Amniotic epithelial cell (primary cell): ENCODE results near the gene INPP4B.

ENCODE experiments used
- DNase-seq: peaks from one replicate; pipeline ENCODE4 v3.0.0-alpha.2; 2010; ENCODE audit warnings: low read depth

INPP4B gene

DNA sequence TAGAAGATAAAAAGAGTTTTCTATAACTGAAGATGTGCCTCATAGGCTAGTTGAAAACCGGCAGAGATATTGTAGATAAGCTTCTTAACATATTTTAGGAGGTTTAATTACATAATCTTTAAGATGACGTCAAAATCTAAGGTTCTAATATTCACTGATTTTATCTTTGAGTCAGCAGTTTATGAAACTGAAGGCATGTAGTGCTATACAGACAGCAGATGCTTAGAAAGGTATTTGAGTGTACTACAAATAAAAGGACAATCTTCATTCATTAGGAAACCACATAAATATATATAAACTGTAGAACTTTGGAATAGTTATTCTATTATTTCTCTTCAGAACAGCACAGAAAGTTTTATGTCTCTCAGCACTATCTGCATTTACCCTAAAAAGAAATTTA, 704.9 kb downstream of the INPP4B start:
- no peak for DNase-seq

- DNase-seq: no peak
Measured at GRCh38 chr4:142130666-142131065, 715.4 kb downstream of the INPP4B start.

DNA sequence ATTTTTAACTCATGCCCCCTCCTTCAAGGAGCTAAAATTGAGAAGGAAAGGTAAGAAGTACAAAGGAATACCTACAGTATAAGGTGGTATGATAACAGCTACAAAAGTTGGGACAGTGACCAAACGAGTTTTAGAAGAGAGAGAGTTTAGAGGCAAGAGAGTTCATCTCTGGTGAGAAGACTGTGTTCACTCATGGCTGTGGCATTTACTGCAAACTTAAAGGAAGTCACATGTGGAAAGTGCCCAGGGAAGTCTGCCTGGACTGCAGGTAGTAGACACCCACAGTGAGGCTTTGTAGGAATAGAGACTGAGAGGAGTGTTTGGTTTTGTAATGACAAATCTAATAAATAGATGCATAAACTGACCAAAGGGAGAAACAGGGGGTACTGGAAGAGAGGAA, 716.2 kb downstream of the INPP4B start:
- no peak for DNase-seq

- no peak for DNase-seq
Measured at GRCh38 chr4:142129473-142129872, 716.6 kb downstream of the INPP4B start.

- peak; percentile 8 for DNase-seq
Measured at GRCh38 chr4:142128529-142128928, 717.6 kb downstream of the INPP4B start.

- DNase-seq: peak; percentile 70
Measured at GRCh38 chr4:142126890-142127497, 719.1 kb downstream of the INPP4B start.

DNA sequence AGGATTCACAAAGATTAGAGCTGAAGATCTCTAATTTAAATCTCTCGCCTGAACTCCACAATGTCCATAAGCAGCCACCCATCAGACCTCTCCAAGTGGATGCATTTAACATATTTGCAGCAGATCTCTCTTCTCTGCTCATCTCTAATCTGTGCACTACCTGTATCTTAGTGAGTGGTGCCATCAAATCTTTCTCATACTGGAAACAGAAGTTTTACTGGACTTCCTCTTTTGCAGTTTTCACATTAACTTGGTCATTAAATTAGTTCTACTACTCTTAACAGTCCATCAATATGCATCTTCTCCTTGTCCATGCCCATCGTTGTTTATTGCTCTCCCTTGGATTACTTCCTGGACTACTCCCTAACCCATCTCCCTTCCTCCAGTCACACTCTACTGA, 721.2 kb downstream of the INPP4B start:
- no peak for DNase-seq

DNA sequence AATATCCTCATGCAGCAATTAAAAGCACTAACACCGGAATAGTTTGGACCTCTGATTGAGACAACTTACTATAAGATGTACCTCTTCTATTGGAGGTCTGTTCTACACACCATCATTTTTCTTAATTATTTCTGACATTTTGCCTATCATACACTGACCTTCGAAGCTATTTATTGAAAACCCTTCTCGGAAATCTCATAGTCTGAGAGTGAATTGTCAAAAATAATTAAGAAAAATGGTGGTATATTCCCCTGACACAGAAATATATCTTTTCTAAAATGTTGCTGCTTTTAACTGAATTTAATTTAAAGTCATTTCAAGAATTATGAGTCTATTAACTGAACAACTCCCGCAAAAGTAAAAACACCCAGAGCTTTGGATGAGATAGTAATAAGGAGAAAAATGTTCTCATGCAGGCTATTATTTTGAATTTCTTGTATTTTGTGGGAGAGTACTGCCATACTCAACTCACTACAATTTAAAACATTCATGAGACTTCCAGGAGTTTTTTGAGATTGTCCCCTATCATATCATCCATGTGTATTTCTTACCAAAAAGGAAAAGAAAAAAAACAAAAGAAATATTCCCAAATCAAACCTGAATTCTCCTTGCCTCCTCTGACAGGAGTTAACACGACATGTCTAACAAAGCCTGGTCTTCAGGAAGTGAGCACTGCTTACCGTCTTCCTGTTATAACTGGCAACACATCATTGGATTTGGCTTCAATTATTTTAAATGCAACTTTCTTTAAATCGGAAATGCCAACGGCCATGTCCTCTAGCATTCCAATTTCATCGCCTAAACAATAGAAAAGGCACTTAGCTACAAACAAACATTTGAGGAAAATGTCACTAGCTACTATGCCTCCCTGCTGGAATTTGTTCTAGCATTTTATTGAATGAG, 724.4 kb downstream of the INPP4B start:
- DNase-seq: no peak

GRCh38 chr4:142120921-142121320, 725.2 kb downstream of the INPP4B start:
- DNase-seq: no peak

DNA sequence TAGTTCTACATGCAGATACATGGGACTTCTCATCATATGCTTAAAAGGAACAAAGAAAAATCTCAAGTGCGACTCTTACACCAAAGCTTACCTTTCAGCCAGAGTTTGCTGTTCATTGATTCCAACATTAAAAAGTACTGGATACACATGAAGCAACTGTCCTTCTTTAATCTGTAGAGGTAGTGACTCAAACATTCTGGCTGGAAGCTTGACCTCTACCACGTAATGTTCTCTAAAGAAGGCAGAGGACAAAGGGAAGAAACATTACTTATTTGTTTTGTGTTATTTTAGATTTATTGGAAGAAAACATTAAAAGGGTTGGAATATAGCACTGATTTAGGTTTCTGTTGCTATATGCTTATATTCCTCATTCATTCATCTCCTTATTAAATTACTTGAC, 733.6 kb downstream of the INPP4B start:
- peak; percentile 52 for DNase-seq

- DNase-seq: no peak
Measured at GRCh38 chr4:142110136-142110535, 736.0 kb downstream of the INPP4B start.

DNA sequence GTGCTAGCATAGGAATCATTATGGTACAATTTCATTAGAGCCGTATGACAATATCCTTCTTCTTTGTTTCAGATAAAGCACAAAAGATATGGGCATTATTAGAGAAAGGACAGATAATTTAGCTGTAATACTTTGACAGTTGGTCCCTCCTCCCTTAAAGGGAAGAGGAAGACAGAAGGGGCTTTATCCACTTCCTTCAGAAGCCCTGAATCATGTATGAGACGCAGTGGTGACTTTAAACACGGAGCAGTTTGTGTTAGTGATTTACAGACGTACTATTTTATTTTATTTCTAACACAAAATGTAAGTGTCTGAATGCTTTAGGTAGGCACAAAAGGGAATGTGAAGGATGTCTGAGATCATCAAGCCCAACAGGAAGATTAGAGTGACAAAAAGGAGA, 742.1 kb downstream of the INPP4B start:
- DNase-seq: no peak

GRCh38 chr4:142101401-142101800, 744.7 kb downstream of the INPP4B start:
- DNase-seq: no peak

DNA sequence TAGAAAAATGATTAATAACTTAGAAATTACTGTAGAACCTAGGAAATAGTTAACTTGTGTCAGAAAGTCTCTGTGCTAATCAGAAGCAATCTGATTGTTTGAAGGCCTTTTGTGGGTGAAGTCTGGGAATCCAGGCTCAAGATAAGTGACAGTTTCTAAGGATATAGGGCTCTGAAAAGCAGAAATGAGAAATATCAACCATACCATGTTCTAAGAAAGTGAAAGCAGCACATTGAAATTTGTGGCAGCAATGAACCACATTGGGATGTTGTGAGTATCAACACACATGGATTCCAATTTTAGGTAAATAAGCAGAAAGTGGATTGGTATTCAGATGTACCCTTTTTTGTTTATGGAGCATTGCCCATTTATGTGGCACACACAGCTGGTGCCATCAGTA, 745.2 kb downstream of the INPP4B start:
- no peak for DNase-seq

GRCh38 chr4:142098900-142099545, 747.1 kb downstream of the INPP4B start:
- no peak for DNase-seq

- DNase-seq: no peak
Measured at GRCh38 chr4:142098380-142098779, 747.7 kb downstream of the INPP4B start.

DNA sequence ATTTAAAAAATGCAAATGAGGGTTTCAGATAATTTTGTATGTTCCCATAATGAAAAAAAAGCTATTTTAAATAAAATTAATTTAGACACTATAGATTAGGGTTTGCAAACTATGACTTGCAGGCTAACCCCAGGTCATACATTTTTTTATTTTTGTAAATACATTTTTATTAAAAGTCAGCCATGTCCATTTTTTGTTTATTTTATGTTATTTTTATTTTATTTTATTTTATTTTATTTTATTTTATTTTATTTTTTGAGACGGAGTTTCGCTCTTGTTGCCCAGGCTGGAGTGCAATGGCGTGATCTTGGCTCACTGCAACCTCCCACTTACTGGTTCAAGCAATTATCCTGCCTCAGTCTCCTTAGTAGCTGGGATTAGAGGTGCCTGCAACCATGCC, 749.1 kb downstream of the INPP4B start:
- DNase-seq: no peak

DNA sequence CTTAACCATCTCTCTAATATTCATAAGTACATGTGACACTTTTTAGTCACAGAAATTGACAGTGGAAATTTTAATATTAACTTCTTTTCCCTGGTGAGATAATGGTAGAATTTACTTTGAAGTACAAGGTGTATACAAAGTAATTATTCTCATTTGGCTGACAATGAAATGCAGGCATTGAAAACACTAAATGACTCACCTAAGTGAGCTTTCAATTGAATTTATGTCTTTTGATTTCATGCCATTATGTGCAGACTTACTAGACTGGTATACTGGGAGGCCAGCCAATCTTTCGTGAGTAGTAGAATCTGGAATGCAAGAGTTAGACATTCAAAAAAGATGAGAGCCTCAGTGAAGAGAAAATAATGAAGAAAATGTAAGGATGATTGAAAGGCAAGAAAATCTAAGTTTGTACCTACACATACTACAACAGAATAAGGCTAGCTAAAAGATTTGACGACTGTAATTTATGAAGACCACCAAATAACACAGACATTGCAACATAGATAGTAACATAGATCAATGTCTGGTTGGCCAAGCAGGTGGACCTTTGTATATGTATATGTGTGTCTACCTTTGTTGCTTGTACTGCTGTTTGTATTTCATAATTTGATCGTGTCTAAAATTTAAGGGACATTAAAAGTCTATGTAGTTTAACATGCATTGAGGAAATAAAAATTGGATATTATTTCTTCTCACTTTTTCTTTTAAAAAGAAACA, 750.1 kb downstream of the INPP4B start:
- peak; percentile 96 for DNase-seq

DNA sequence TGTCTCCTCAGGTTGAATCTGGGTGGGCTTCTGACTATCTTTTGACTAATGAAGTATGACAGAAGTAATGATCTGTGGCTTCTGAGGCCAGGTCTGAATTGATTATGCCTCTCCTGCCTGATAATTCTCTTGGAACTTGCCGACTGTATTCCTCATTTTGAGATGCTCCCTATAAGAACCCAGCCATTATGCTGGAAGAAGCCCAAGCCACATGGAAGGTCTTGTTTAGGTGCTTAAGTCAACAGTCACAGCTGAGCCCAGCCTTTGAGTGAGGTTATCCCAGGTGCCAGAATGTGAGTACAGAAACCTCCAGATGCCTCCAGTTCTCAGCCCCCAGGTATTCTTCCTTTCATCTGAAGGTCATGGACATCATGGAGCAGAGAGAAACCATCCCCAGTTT, 753.2 kb downstream of the INPP4B start:
- DNase-seq: no peak

GRCh38 chr4:142091691-142092182, 754.4 kb downstream of the INPP4B start:
- peak; percentile 88 for DNase-seq

DNA sequence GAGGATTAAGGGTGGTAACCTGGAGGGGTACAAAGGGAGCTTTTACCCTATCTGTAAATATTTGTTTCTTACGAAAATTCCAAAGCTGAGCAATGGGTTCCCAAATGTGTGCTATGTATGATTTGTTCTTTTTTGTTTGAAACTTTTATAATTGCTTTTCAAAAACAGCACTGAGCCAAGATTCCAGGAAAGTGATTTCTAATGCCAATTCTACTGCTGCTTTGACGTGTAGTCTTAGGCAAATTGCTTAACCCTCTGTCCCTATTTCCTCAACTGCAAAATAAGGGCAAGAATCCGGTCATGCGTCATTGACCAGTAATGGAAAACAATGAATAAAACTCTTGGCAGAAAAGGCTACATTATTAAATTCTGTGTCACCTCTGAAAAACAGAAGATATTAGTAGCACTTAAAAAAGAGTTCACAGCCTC, 755.0 kb downstream of the INPP4B start:
- peak; percentile 77 for DNase-seq

DNA sequence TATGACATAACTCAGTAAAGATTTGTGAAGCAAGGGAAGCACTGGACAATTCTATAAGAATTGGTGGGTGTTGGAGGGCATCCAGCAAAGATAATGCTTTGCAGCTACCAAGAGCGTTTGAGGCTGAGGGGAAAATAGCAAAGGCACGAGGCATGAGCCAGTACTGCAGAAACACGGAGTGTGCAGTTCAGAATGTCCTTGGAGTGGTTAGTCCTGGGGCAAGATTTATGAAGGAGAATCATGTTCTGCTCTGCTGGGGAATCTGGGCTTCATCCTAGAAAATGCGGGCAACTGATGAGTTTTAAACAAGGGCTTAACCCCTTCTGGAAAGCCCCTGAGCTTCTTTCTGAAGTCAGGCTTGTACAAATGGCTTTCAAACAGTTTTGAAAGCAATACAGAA, 757.2 kb downstream of the INPP4B start:
- peak; percentile 91 for DNase-seq
